Lower leg skin (tissue), 4 donors: ENCODE data around the gene JARID2. TPM values are rescaled to one million over a fixed set of nuclear protein-coding genes. Genes with fewer than 3 reads are reported as not detected.

Experiments
- DNase-seq, 2 donors: peaks; one replicate each; pipeline ENCODE4 v3.0.0-alpha.2; 2019; ENCODE audit warnings: low spot score in 2 of 2
- H3K4me3 ChIP-seq: fragments of 200-600 bp; sonication (generic); 2 replicates; pipeline ENCODE4 v1.5.1; 2017; ENCODE audit warnings: mild to moderate bottlenecking, low read depth; ENCODE audit not compliant: poor library complexity, severe bottlenecking
- CTCF ChIP-seq, 3 donors: fragments of 450-650 bp; IDR thresholded peaks; one replicate each; pipeline ENCODE4 v1.5.1; 2016; ENCODE audit warnings: antibody characterized with exemption in 3 of 3, mild to moderate bottlenecking in 3 of 3, moderate library complexity in 2 of 3
- POLR2A ChIP-seq, 2 donors: fragments of 450-650 bp; IDR thresholded peaks; one replicate each; pipeline ENCODE4 v1.6.1; 2016 to 2017; ENCODE audit warnings: antibody characterized with exemption in 2 of 2, mild to moderate bottlenecking in 1 of 2, moderate library complexity in 1 of 2
- WGBS, 2 donors: methylation state at CpG; one replicate each; pipeline ENCODE4 v1.1.5; 2018; 5-methylcytosine and 5-hydroxymethylcytosine counted together
- intact Hi-C: fragments of 100-400 bp; cut with DNase I; formaldehyde crosslinking; loops from one replicate; pipeline ENCODE4 v1.15.0; 2023; ENCODE audit warnings: low total_unique reads
- total RNA-seq, 4 donors: library from RNA; depleted of rRNA; stranded (reverse); fragments of >200 nt; gene quantifications; one replicate each; pipeline ENCODE4 v1.1.0, GENCODE V29; 2016

JARID2 gene
- total RNA-seq, 4 donors from 2014 or later: 17.9 to 24.2 (median 21.6) TPM

- 47 to 70% methylated on average over 5 of the region's 5 CpGs for WGBS, 2 donors
- intact Hi-C loops: no loop called here
- DNase-seq: peak in 1 of 2 donors; percentile 82
- H3K4me3 ChIP-seq: no peak overlapping the region
- no peak for TF ChIP-seq CTCF (IDR thresholded peaks at IDR 0.05)
- no peak for TF ChIP-seq POLR2A (IDR thresholded peaks at IDR 0.05)
These were observed 207.8 kb downstream of the JARID2 start for GRCh38 chr6:15453622-15454021.

- DNase-seq: no peak
- intact Hi-C loops: no loop called here
- WGBS, 2 donors: 56 to 59% methylated on average over 2 of the region's 2 CpGs
- no peak for TF ChIP-seq POLR2A (IDR thresholded peaks at IDR 0.05)
- H3K4me3 ChIP-seq: no peak overlapping the region
These were observed 210.6 kb downstream of the JARID2 start for GRCh38 chr6:15456422-15456821.

- intact Hi-C loops: no loop called here
- no peak for TF ChIP-seq POLR2A (IDR thresholded peaks at IDR 0.05)
- no peak for TF ChIP-seq CTCF (IDR thresholded peaks at IDR 0.05)
- DNase-seq: no peak
- WGBS, 2 donors: 80 to 85% methylated on average over 4 of the region's 4 CpGs
- H3K4me3 ChIP-seq: no peak overlapping the region
These were observed 211.3 kb downstream of the JARID2 start for GRCh38 chr6:15457121-15457650.

GRCh38 chr6:15458021-15458459 lies 212.2 kb downstream of the JARID2 start:
- DNase-seq: no peak
- H3K4me3 ChIP-seq: no peak overlapping the region
- WGBS, 2 donors: 75 to 80% methylated on average over 14 of the region's 14 CpGs
- intact Hi-C loops: no loop called here
- TF ChIP-seq POLR2A (IDR thresholded peaks at IDR 0.05): no peak
- no peak for TF ChIP-seq CTCF (IDR thresholded peaks at IDR 0.05)

- H3K4me3 ChIP-seq: no peak overlapping the region
- intact Hi-C loops: no loop called here
- DNase-seq: no peak
- TF ChIP-seq CTCF (IDR thresholded peaks at IDR 0.05) (no peak), POLR2A (IDR thresholded peaks at IDR 0.05) (no peak)
- 89 to 90% methylated on average over 4 of the region's 4 CpGs for WGBS, 2 donors
These were observed 214.3 kb downstream of the JARID2 start for GRCh38 chr6:15460110-15460727.

GRCh38 chr6:15461127-15461944 lies 215.5 kb downstream of the JARID2 start:
- WGBS, 2 donors: 87 to 89% methylated on average over 6 of the region's 6 CpGs
- DNase-seq: no peak
- TF ChIP-seq CTCF (IDR thresholded peaks at IDR 0.05) (no peak), POLR2A (IDR thresholded peaks at IDR 0.05) (no peak)
- intact Hi-C loops: no loop called here
- H3K4me3 ChIP-seq: no peak overlapping the region
